Stimulated activated naive CD4-positive, alpha-beta T cell treated with Interleukin-2 at 50 U/mL for 16 hours (primary cell): ENCODE measurements around the gene GNAQ.
"Not testable (repeated sequence)": the region's sequence is repeated elsewhere in the genome, so short reads cannot be mapped to it uniquely, and the experiment has no call there.

Experiments used
- DNase-seq: peaks from one replicate; lab custom pipeline; 2025; lab: John Stamatoyannopoulos, UW

The GNAQ gene

GRCh38 chr9:77771171-77771570, 260.4 kb downstream of the GNAQ start:
- DNase-seq = no peak

- DNase-seq = no peak
These were observed 261.3 kb downstream of the GNAQ start for GRCh38 chr9:77770340-77770739.

GRCh38 chr9:77769246-77769645, 262.4 kb downstream of the GNAQ start:
- DNase-seq = no peak

GRCh38 chr9:77766587-77766986, 265.0 kb downstream of the GNAQ start:
- no peak for DNase-seq

GRCh38 chr9:77765781-77766259, 265.8 kb downstream of the GNAQ start:
- DNase-seq = no peak

- DNase-seq = no peak
These were observed 266.5 kb downstream of the GNAQ start for GRCh38 chr9:77764894-77765780.

GRCh38 chr9:77763566-77763965, 268.0 kb downstream of the GNAQ start:
- no peak for DNase-seq

GRCh38 chr9:77760919-77761318, 270.7 kb downstream of the GNAQ start:
- not testable (repeated sequence) for DNase-seq

- DNase-seq = no peak
These were observed 272.2 kb downstream of the GNAQ start for GRCh38 chr9:77759391-77759790.

GRCh38 chr9:77756449-77756848, 275.2 kb downstream of the GNAQ start:
- DNase-seq = no peak

GRCh38 chr9:77753180-77753579, 278.4 kb downstream of the GNAQ start:
- DNase-seq = no peak

GRCh38 chr9:77752554-77752953, 279.1 kb downstream of the GNAQ start:
- no peak for DNase-seq

- no peak for DNase-seq
These were observed 280.1 kb downstream of the GNAQ start for GRCh38 chr9:77751341-77752091.

- DNase-seq = no peak
These were observed 280.6 kb downstream of the GNAQ start for GRCh38 chr9:77750981-77751340.

- no peak for DNase-seq
These were observed 281.3 kb downstream of the GNAQ start for GRCh38 chr9:77750284-77750683.

- DNase-seq = no peak
These were observed 283.3 kb downstream of the GNAQ start for GRCh38 chr9:77748214-77748772.

GRCh38 chr9:77747163-77747562, 284.4 kb downstream of the GNAQ start:
- no peak for DNase-seq

- no peak for DNase-seq
These were observed 286.7 kb downstream of the GNAQ start for GRCh38 chr9:77744841-77745430.

- no peak for DNase-seq
These were observed 288.2 kb downstream of the GNAQ start for GRCh38 chr9:77743386-77743785.

GRCh38 chr9:77738932-77739331, 292.7 kb downstream of the GNAQ start:
- DNase-seq = no peak

GRCh38 chr9:77735494-77735893, 296.1 kb downstream of the GNAQ start:
- no peak for DNase-seq

- DNase-seq = no peak
These were observed 299.7 kb downstream of the GNAQ start for GRCh38 chr9:77731930-77732329.
